CD4-positive, alpha-beta T cell (primary cell): ENCODE results near the gene CACNA1H. TPM values are rescaled to one million over a fixed set of nuclear protein-coding genes. Genes with fewer than 3 reads are reported as not detected.

Experiments used
- ATAC-seq: fragments of 200-7000 bp; cut with Tn5 transposase; one replicate; pipeline ENCODE4 v1.10.0; 2022; ENCODE audit warnings: mild to moderate bottlenecking; ENCODE audit not compliant: poor library complexity
- CTCF ChIA-PET: fragments of 350-600 bp; sonication (Branson Sonifier 250); formaldehyde crosslinking; loops from one replicate; lab custom pipeline; 2021; ENCODE audit warnings: antibody characterized with exemption, inconsistent platforms; lab: Charles Lee
- POLR2A ChIA-PET: fragments of 350-600 bp; sonication (Branson Sonifier 250); formaldehyde crosslinking; loops from one replicate; lab custom pipeline; 2021; ENCODE audit warnings: antibody characterized with exemption, inconsistent platforms; lab: Charles Lee
- DNase-seq, 14 experiments: peaks; one replicate each; pipeline ENCODE4 v3.0.0-alpha.2; 2013 to 2020; ENCODE audit warnings: mixed read lengths in 2 of 14
- H3K27ac ChIP-seq, 2 donors: one replicate each; pipeline versions ENCODE4 v1.5.1 to v1.7.0; 2013; ENCODE audit warnings: low read length in 2 of 2, low read depth in 1 of 2, mild to moderate bottlenecking in 1 of 2
- H3K27me3 ChIP-seq, 2 experiments: 1 replicate in 1 of 2; 2 replicates in 1 of 2; pipeline versions ENCODE4 v1.6.1 to v1.7.0; 2013; ENCODE audit warnings: low read length in 2 of 2, control low read depth in 1 of 2, mild to moderate bottlenecking in 1 of 2, moderate library complexity in 1 of 2; ENCODE audit not compliant: insufficient read depth in 2 of 2, control insufficient read depth in 1 of 2
- H3K36me3 ChIP-seq: one replicate; pipeline ENCODE4 v1.6.1; 2013; ENCODE audit warnings: low read length, control low read depth; ENCODE audit not compliant: insufficient read depth
- H3K4me1 ChIP-seq: one replicate; pipeline ENCODE4 v1.6.1; 2013; ENCODE audit warnings: low read length, control low read depth; ENCODE audit not compliant: insufficient read depth
- H3K4me3 ChIP-seq: one replicate; pipeline ENCODE4 v1.5.1; 2013; ENCODE audit warnings: mild to moderate bottlenecking, low read length, moderate library complexity
- H3K9me3 ChIP-seq, 2 experiments: 1 replicate in 1 of 2; 2 replicates in 1 of 2; pipeline versions ENCODE4 v1.6.1 to v1.7.0; 2013; ENCODE audit warnings: low read length in 2 of 2, mild to moderate bottlenecking in 2 of 2, control low read depth in 1 of 2, moderate library complexity in 1 of 2; ENCODE audit not compliant: control insufficient read depth in 1 of 2, insufficient read depth in 1 of 2
- H3K27ac Mint-ChIP-seq: one replicate; pipeline ENCODE4 v1.8.0; 2020; ENCODE audit warnings: mixed read lengths
- H3K27me3 Mint-ChIP-seq: one replicate; pipeline ENCODE4 v1.8.0; 2021; ENCODE audit warnings: mixed read lengths
- H3K36me3 Mint-ChIP-seq: one replicate; pipeline ENCODE4 v1.8.0; 2021; ENCODE audit warnings: low read depth, mixed read lengths
- H3K4me1 Mint-ChIP-seq: one replicate; pipeline ENCODE4 v1.8.0; 2021; ENCODE audit warnings: low read depth, mixed read lengths
- H3K4me3 Mint-ChIP-seq: one replicate; pipeline ENCODE4 v1.8.0; 2020; ENCODE audit warnings: mild to moderate bottlenecking, mixed read lengths
- H3K9me3 Mint-ChIP-seq: one replicate; pipeline ENCODE4 v1.8.0; 2020; ENCODE audit warnings: mixed read lengths
- intact Hi-C, 2 experiments: fragments of 100-400 bp; cut with DNase I in 1 of 2; cut with micrococcal nuclease in 1 of 2; formaldehyde crosslinking; loops; one replicate each; pipeline versions ENCODE4 v1.15.1 to v1.9.0; 2023 to 2025; cut with DNase I, micrococcal nuclease
- total RNA-seq, 174 experiments: library from RNA in 2 of 174; stranded (reverse) in 2 of 174; gene quantifications; one replicate each; pipeline ENCODE4 v1.2.3 and lab custom pipeline; 2021 to 2026
- TF ChIP-seq, protein P1 (sequence below): fragments of 200-600 bp; IDR thresholded peaks from one replicate; pipeline ENCODE4 v1.8.0; 2022; ENCODE audit warnings: antibody characterized with exemption, mild to moderate bottlenecking

Gene CACNA1H
- total RNA-seq, 2 experiments from 2014 or later: 5.7 to 6.3 TPM

DNA sequence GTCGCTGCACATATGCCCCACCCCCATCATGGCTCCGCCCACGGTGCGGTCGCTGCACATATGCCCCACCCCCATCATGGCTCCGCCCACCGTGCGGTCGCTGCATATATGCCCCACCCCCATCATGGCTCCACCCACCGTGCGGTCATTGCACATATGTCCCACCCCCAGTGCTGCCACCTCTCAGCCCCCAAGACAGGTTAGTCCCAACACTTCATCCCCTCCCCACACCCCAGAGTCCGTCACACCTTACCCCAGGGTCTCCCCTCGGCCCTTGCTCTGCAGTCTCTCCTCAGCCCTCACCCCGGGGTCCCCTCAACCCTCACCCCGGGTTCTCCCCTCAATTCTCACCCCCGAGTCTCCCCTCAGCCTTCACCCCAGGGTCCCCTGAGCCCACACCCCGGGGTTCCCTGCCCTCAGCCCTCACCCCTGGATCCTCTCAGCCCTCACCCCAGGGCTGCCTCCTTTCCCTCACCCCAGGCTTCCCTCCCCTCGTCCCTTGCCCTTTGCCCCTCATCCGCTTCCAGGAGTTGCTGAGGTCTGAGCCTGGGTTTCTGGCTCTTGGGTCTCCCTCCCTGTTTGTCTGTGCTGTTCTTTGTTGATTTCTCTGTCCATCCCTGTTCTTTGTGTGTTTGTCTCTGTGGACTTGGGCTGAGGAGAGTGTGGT lies 46.6 kb downstream of the CACNA1H start:
- POLR2A ChIA-PET: no interaction called here
- ATAC-seq (no peak), DNase-seq (peak in 1 of 14 experiments; percentile 38)
- no peak overlapping the region for H3K27ac Mint-ChIP-seq
- intact Hi-C loops: loop anchor here in 1 of 2 experiments (10.0 kb wide), 1 partner anchor 385 kb away; no protein-coding TSS in a partner anchor
- Histone ChIP-seq H3K9me3 (peaks cover 0 to 18% of the 10 kb centered on the region in 2 experiments), H3K4me1 (peaks cover 4% of the 10 kb centered on the region), H3K4me3 (no peak overlapping the region), H3K36me3 (no peaks in the 10 kb centered on the region), H3K27me3 (no peaks in the 10 kb centered on the region), H3K27ac (no peak overlapping the region)
- no peaks in the 10 kb centered on the region for H3K36me3 Mint-ChIP-seq
- CTCF ChIA-PET: no interaction called here
- no peaks in the 10 kb centered on the region for H3K27me3 Mint-ChIP-seq
- H3K4me1 Mint-ChIP-seq: no peaks in the 10 kb centered on the region
- no peak overlapping the region for H3K4me3 Mint-ChIP-seq
- TF ChIP-seq, protein P1, sequence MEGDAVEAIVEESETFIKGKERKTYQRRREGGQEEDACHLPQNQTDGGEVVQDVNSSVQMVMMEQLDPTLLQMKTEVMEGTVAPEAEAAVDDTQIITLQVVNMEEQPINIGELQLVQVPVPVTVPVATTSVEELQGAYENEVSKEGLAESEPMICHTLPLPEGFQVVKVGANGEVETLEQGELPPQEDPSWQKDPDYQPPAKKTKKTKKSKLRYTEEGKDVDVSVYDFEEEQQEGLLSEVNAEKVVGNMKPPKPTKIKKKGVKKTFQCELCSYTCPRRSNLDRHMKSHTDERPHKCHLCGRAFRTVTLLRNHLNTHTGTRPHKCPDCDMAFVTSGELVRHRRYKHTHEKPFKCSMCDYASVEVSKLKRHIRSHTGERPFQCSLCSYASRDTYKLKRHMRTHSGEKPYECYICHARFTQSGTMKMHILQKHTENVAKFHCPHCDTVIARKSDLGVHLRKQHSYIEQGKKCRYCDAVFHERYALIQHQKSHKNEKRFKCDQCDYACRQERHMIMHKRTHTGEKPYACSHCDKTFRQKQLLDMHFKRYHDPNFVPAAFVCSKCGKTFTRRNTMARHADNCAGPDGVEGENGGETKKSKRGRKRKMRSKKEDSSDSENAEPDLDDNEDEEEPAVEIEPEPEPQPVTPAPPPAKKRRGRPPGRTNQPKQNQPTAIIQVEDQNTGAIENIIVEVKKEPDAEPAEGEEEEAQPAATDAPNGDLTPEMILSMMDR: no peak
- peaks cover 3% of the 10 kb centered on the region for H3K9me3 Mint-ChIP-seq

DNA sequence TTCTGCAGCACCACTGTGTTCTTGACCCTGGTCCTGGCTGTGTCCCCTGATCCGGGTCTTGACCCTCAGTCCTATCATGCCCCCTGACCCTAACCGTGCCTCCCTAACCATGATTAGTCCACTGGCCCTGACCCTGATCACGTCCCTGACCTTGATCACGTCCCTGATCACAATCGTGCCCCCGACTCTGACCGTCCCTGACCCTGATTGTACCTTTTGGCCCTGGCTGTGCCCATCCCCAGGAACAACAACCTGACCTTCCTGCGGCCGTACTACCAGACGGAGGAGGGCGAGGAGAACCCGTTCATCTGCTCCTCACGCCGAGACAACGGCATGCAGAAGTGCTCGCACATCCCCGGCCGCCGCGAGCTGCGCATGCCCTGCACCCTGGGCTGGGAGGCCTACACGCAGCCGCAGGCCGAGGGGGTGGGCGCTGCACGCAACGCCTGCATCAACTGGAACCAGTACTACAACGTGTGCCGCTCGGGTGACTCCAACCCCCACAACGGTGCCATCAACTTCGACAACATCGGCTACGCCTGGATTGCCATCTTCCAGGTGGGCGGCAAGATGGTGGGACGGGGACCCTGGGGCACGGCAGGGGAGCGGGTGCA lies 47.2 kb downstream of the CACNA1H start:
- intact Hi-C loops: no loop called here
- TF ChIP-seq, protein P1: no peak
- no peak overlapping the region for H3K4me3 Mint-ChIP-seq

DNA sequence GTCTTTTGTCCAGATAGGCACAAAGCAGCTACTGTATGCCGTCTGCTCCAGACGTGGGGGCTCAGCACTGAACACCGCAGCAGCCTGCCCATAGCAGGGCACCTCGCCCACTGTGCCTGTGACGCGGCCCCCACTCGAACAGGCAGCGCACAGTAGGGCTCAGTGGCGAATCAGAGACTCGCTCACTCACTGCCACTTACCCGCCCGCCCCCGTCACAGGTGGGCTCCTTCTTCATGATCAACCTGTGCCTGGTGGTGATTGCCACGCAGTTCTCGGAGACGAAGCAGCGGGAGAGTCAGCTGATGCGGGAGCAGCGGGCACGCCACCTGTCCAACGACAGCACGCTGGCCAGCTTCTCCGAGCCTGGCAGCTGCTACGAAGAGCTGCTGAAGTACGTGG lies 48.5 kb downstream of the CACNA1H start:
- Histone ChIP-seq H3K36me3 (no peaks in the 10 kb centered on the region), H3K27ac (no peak overlapping the region), H3K9me3 (peaks cover 0 to 18% of the 10 kb centered on the region in 2 experiments), H3K4me3 (no peak overlapping the region), H3K27me3 (no peaks in the 10 kb centered on the region), H3K4me1 (no peaks in the 10 kb centered on the region)
- Mint-ChIP-seq H3K27me3 (no peaks in the 10 kb centered on the region), H3K4me1 (no peaks in the 10 kb centered on the region), H3K27ac (no peak overlapping the region), H3K4me3 (no peak overlapping the region), H3K36me3 (no peaks in the 10 kb centered on the region), H3K9me3 (peaks cover 3% of the 10 kb centered on the region)
- ChIA-PET CTCF (no interaction called here), POLR2A (no interaction called here)
- DNase-seq (no peak), ATAC-seq (no peak)
- intact Hi-C loops: no loop called here
- TF ChIP-seq, protein P1: no peak

More for the DNA sequence above, 47.2 kb downstream of the CACNA1H start:
- Mint-ChIP-seq H3K9me3 (peaks cover 3% of the 10 kb centered on the region), H3K27ac (no peak overlapping the region), H3K27me3 (no peaks in the 10 kb centered on the region), H3K36me3 (no peaks in the 10 kb centered on the region), H3K4me1 (no peaks in the 10 kb centered on the region)
- POLR2A ChIA-PET: no interaction called here
- Histone ChIP-seq H3K27me3 (no peaks in the 10 kb centered on the region), H3K27ac (no peak overlapping the region), H3K4me3 (no peak overlapping the region), H3K4me1 (no peaks in the 10 kb centered on the region), H3K36me3 (no peaks in the 10 kb centered on the region), H3K9me3 (peaks cover 0 to 18% of the 10 kb centered on the region in 2 experiments)
- ATAC-seq (no peak), DNase-seq (no peak)
- CTCF ChIA-PET: no interaction called here
